Measurements from ENCODE around the gene LINS1. TPM values are rescaled to one million over a fixed set of nuclear protein-coding genes. Genes with fewer than 3 reads are reported as not detected.

Gene LINS1
- total RNA-seq, 2 donors from 2014 or later, result 5.4 to 29.3 TPM

GRCh38 chr15:100570735-100571313 is 31.2 kb downstream of the LINS1 start:
- TF ChIP-seq CTCF (IDR thresholded peaks at IDR 0.05), result no peak
- no peak for ATAC-seq (ENCODE audit: insufficient number of reproducible peaks, low FRiP score, low read depth)

GRCh38 chr15:100570275-100570674 is 31.7 kb downstream of the LINS1 start:
- Histone ChIP-seq H3K9me3 (no peaks in the 10 kb centered on the region), H3K36me3 (peaks cover 7% of the 10 kb centered on the region), H3K27me3 (replicated peaks; ENCODE audit: insufficient read depth) (no peaks in the 10 kb centered on the region), H3K4me3 (no peak overlapping the region), H3K27ac (no peak overlapping the region), H3K4me1 (ENCODE audit: control insufficient read depth in 1 of 2, low read depth in 2 of 2) (no peaks in the 10 kb centered on the region)
- ATAC-seq (ENCODE audit: insufficient number of reproducible peaks, low FRiP score, low read depth) (no peak), DNase-seq (ENCODE audit: low spot score) (no peak)
- no peak for TF ChIP-seq CTCF (IDR thresholded peaks at IDR 0.05)

More at GRCh38 chr15:100570735-100571313, 31.2 kb downstream of the LINS1 start:
- no peak overlapping the region for H3K27ac ChIP-seq
- H3K4me3 ChIP-seq, result no peak overlapping the region
- no peak for DNase-seq (ENCODE audit: low spot score)
- H3K4me1 ChIP-seq (ENCODE audit: control insufficient read depth in 1 of 2, low read depth in 2 of 2), result no peaks in the 10 kb centered on the region
- no peaks in the 10 kb centered on the region for H3K9me3 ChIP-seq
- H3K27me3 ChIP-seq (replicated peaks; ENCODE audit: insufficient read depth), result no peaks in the 10 kb centered on the region
- peaks cover 7% of the 10 kb centered on the region for H3K36me3 ChIP-seq

GRCh38 chr15:100569391-100569790 is 32.6 kb downstream of the LINS1 start:
- Histone ChIP-seq H3K4me1 (ENCODE audit: control insufficient read depth in 1 of 2, low read depth in 2 of 2) (no peaks in the 10 kb centered on the region), H3K4me3 (no peak overlapping the region), H3K27ac (no peak overlapping the region), H3K27me3 (replicated peaks; ENCODE audit: insufficient read depth) (no peaks in the 10 kb centered on the region), H3K9me3 (no peaks in the 10 kb centered on the region), H3K36me3 (peaks cover 7% of the 10 kb centered on the region)
- ATAC-seq (ENCODE audit: insufficient number of reproducible peaks, low FRiP score, low read depth) (no peak), DNase-seq (ENCODE audit: low spot score) (no peak)
- no peak for TF ChIP-seq CTCF (IDR thresholded peaks at IDR 0.05)

- DNase-seq (ENCODE audit: low spot score) (no peak), ATAC-seq (ENCODE audit: insufficient number of reproducible peaks, low FRiP score, low read depth) (no peak)
- Histone ChIP-seq H3K27me3 (replicated peaks; ENCODE audit: insufficient read depth) (no peaks in the 10 kb centered on the region), H3K4me1 (ENCODE audit: control insufficient read depth in 1 of 2, low read depth in 2 of 2) (no peaks in the 10 kb centered on the region), H3K4me3 (no peak overlapping the region), H3K27ac (no peak overlapping the region), H3K9me3 (no peaks in the 10 kb centered on the region), H3K36me3 (peaks cover 5% of the 10 kb centered on the region)
- TF ChIP-seq CTCF (IDR thresholded peaks at IDR 0.05), result no peak
Measured at GRCh38 chr15:100566850-100567628, 34.9 kb downstream of the LINS1 start.

- no peak for ATAC-seq (ENCODE audit: insufficient number of reproducible peaks, low FRiP score, low read depth)
- H3K4me1 ChIP-seq (ENCODE audit: control insufficient read depth in 1 of 2, low read depth in 2 of 2), result no peaks in the 10 kb centered on the region
- no peaks in the 10 kb centered on the region for H3K9me3 ChIP-seq
Measured at GRCh38 chr15:100565591-100565990, 36.4 kb downstream of the LINS1 start.

More at GRCh38 chr15:100565591-100565990, 36.4 kb downstream of the LINS1 start:
- Histone ChIP-seq H3K4me3 (no peak overlapping the region), H3K27ac (no peak overlapping the region), H3K36me3 (peaks cover 5% of the 10 kb centered on the region), H3K27me3 (replicated peaks; ENCODE audit: insufficient read depth) (no peaks in the 10 kb centered on the region)
- DNase-seq (ENCODE audit: low spot score), result no peak
- no peak for TF ChIP-seq CTCF (IDR thresholded peaks at IDR 0.05)
